ENCODE data around the gene OR2B6. TPM values are rescaled to one million over a fixed set of nuclear protein-coding genes. Genes with fewer than 3 reads are reported as not detected.

The OR2B6 gene
- total RNA-seq, 1 donor from 2014 or later = not detected

DNA sequence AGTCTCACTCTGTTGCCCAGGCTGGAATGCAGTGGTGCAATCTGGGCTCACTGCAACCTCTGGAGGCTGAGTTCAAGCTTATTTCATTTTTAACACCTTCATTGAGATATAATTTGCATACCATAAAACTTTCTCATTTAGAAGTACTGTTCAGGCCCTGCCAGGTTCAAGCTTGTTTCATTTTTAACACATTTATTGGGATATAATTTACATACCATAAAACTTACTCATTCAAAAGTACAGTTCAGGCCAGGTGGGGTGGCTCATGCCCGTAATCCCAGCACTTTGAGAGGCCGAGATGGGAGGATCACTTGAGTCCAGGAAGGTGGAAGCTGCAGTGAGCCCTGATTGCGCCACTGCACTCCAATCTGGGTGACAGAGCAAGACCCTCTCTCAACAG lies 5.5 kb downstream of the OR2B6 start:
- no peaks in the 10 kb centered on the region for H3K4me1 Mint-ChIP-seq
- H3K27me3 Mint-ChIP-seq (ENCODE audit: low read depth) = peaks cover 25% of the 10 kb centered on the region
- no peaks in the 10 kb centered on the region for H3K9me3 Mint-ChIP-seq
- DNase-seq (ENCODE audit: low spot score in 2 of 2, unreplicated experiment in 2 of 2) = no peak
- TF ChIP-seq, protein P1, sequence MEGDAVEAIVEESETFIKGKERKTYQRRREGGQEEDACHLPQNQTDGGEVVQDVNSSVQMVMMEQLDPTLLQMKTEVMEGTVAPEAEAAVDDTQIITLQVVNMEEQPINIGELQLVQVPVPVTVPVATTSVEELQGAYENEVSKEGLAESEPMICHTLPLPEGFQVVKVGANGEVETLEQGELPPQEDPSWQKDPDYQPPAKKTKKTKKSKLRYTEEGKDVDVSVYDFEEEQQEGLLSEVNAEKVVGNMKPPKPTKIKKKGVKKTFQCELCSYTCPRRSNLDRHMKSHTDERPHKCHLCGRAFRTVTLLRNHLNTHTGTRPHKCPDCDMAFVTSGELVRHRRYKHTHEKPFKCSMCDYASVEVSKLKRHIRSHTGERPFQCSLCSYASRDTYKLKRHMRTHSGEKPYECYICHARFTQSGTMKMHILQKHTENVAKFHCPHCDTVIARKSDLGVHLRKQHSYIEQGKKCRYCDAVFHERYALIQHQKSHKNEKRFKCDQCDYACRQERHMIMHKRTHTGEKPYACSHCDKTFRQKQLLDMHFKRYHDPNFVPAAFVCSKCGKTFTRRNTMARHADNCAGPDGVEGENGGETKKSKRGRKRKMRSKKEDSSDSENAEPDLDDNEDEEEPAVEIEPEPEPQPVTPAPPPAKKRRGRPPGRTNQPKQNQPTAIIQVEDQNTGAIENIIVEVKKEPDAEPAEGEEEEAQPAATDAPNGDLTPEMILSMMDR (IDR thresholded peaks at IDR 0.05; ENCODE audit: unreplicated experiment) = no peak
- no peak overlapping the region for H3K4me3 Mint-ChIP-seq
- H3K36me3 Mint-ChIP-seq = no peaks in the 10 kb centered on the region
- H3K27ac Mint-ChIP-seq = no peak overlapping the region

DNA sequence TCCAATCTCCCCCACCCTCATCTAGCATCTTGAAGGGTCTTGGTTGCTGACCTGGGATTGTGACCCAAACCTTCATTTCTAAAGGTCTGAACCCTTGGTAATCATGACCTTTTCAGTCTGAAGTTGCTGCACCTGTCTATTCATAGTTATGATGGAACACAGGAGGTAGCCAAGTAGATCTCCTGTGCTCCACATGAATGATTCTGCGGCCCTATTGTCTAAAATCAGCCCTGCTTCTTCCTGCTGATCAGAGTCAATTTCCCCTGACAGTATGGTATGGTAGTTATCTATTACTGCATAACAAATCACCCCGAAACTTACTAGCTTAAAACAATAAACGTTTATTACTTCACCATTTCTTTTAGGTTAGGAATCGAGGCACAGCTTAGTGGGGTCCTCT lies 9.0 kb downstream of the OR2B6 start:
- Mint-ChIP-seq H3K36me3 (no peaks in the 10 kb centered on the region), H3K27me3 (ENCODE audit: low read depth) (peaks cover 12% of the 10 kb centered on the region), H3K4me1 (no peaks in the 10 kb centered on the region), H3K4me3 (no peak overlapping the region), H3K9me3 (peaks cover 11% of the 10 kb centered on the region), H3K27ac (no peak overlapping the region)
- no peak for DNase-seq (ENCODE audit: low spot score in 2 of 2, unreplicated experiment in 2 of 2)
- TF ChIP-seq, protein P1 (IDR thresholded peaks at IDR 0.05; ENCODE audit: unreplicated experiment) = no peak

- no peak overlapping the region for H3K27ac Mint-ChIP-seq
- TF ChIP-seq, protein P1 (IDR thresholded peaks at IDR 0.05; ENCODE audit: unreplicated experiment) = no peak
- no peaks in the 10 kb centered on the region for H3K36me3 Mint-ChIP-seq
- H3K4me3 Mint-ChIP-seq = no peak overlapping the region
- H3K9me3 Mint-ChIP-seq = peaks cover 15% of the 10 kb centered on the region
- peaks cover 12% of the 10 kb centered on the region for H3K27me3 Mint-ChIP-seq (ENCODE audit: low read depth)
- DNase-seq (ENCODE audit: low spot score in 2 of 2, unreplicated experiment in 2 of 2) = no peak
- no peaks in the 10 kb centered on the region for H3K4me1 Mint-ChIP-seq
Observed at GRCh38 chr6:27966816-27967426, 9.9 kb downstream of the OR2B6 start.

GRCh38 chr6:27970444-27970843 lies 13.4 kb downstream of the OR2B6 start:
- Mint-ChIP-seq H3K27ac (no peak overlapping the region), H3K4me3 (no peak overlapping the region), H3K4me1 (no peaks in the 10 kb centered on the region), H3K9me3 (peaks cover 15% of the 10 kb centered on the region), H3K27me3 (ENCODE audit: low read depth) (peaks cover 19% of the 10 kb centered on the region), H3K36me3 (no peaks in the 10 kb centered on the region)
- DNase-seq (ENCODE audit: low spot score in 2 of 2, unreplicated experiment in 2 of 2) = no peak
- TF ChIP-seq, protein P1 (IDR thresholded peaks at IDR 0.05; ENCODE audit: unreplicated experiment) = no peak

- TF ChIP-seq, protein P1 (IDR thresholded peaks at IDR 0.05; ENCODE audit: unreplicated experiment) = no peak
- no peak overlapping the region for H3K27ac Mint-ChIP-seq
- H3K9me3 Mint-ChIP-seq = peaks cover 15% of the 10 kb centered on the region
- H3K27me3 Mint-ChIP-seq (ENCODE audit: low read depth) = peaks cover 37% of the 10 kb centered on the region
- H3K4me1 Mint-ChIP-seq = no peaks in the 10 kb centered on the region
- H3K4me3 Mint-ChIP-seq = no peak overlapping the region
- H3K36me3 Mint-ChIP-seq = no peaks in the 10 kb centered on the region
- no peak for DNase-seq (ENCODE audit: low spot score in 2 of 2, unreplicated experiment in 2 of 2)
Observed at GRCh38 chr6:27972750-27973149, 15.7 kb downstream of the OR2B6 start.

- no peaks in the 10 kb centered on the region for H3K4me1 Mint-ChIP-seq
- no peak for DNase-seq (ENCODE audit: low spot score in 2 of 2, unreplicated experiment in 2 of 2)
- H3K27ac Mint-ChIP-seq = no peak overlapping the region
- no peak overlapping the region for H3K4me3 Mint-ChIP-seq
- no peaks in the 10 kb centered on the region for H3K9me3 Mint-ChIP-seq
- peaks cover 56% of the 10 kb centered on the region for H3K27me3 Mint-ChIP-seq (ENCODE audit: low read depth)
- H3K36me3 Mint-ChIP-seq = no peaks in the 10 kb centered on the region
- TF ChIP-seq, protein P1 (IDR thresholded peaks at IDR 0.05; ENCODE audit: unreplicated experiment) = no peak
Observed at GRCh38 chr6:27977387-27977786, 20.3 kb downstream of the OR2B6 start.
